ENCODE measurements around the gene NAT9.
A peak's percentile ranks its signal among the peaks of the same experiment; 100 is the strongest.

Gene NAT9, protein sequence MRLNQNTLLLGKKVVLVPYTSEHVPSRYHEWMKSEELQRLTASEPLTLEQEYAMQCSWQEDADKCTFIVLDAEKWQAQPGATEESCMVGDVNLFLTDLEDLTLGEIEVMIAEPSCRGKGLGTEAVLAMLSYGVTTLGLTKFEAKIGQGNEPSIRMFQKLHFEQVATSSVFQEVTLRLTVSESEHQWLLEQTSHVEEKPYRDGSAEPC

DNA sequence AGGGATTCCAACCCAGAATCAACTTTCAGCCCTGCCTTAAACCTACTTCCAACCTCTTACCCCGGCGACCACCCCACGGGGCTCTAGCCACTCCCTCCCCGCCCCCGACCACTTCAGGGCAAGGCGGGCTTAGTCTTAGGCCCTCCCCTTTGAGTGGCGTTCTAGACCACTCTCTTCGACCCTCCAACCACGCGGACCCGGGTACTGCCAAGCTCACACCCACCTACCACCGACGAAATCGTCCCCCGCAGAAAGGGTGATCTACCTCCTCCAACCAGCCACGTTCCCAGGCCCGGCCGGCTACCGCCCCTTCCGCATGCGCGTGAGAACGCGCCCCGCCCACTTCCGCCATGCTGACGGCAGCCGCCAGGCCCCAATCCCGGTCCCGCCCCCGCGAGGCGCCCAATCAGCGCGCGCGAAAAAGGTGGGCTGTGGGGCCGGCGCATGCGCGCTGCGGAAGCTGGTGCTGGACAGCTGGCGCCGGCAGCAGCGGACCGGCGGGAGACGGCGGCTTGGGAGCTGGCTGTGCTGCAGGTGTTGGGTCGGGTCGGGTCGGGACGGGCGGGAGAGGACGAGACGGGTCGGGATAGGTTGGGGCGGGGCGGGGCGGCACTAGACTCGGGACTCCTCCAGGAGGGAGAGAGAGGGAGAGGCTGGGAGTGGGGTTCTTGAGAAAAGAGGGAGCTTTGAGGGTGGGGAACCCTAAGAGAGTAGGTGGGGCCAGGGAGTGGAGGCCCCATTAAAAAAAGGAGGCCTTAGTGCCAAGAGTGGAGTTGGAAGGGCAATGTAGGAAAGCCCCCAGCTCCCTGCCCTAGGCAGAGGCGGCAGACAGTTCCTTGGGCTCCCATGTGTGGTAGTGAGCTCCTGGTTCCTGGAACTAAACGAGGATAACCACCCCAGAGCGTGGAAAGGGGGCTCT lies at the start of gene NAT9:
NAT9 (minus strand) TSS at position 302 of the 919 bp plus-strand sequence. CDS start 647 bp downstream, outside the sequence.
- DNase-seq, result peak; percentile 98

DNA sequence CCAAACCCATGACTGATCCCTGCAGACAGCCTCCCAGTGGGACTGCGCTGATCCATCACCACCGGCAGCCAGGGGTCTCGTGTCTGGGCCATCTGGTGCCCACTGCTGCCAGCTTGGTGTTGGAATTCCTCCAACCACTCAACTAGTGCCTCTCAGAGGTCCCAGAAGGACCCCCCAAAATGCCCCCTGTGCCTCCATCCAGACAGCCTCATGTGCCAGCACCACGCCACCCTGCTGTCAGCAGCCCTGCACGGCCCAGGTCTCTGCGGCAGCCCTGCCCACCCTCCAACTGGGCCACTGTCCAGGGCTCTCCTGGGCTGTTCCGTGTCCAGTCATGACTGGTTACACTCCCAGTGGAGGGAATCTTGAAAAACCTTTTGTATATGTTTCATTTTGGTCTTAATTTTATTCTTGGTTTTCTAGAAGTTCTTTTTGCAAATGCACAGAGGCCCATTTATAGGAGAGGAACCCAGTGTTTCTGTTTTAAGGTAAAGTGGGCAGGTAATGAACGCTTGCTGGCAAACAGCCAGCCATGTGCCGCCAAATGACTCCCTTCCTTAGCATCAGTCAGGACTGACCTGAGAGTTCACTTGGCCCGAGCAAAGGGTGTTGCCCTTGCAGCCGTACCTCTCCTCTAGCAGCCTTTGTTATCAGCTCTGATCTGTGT lies 48.9 kb upstream of the NAT9 start:
- DNase-seq, result no peak

DNA sequence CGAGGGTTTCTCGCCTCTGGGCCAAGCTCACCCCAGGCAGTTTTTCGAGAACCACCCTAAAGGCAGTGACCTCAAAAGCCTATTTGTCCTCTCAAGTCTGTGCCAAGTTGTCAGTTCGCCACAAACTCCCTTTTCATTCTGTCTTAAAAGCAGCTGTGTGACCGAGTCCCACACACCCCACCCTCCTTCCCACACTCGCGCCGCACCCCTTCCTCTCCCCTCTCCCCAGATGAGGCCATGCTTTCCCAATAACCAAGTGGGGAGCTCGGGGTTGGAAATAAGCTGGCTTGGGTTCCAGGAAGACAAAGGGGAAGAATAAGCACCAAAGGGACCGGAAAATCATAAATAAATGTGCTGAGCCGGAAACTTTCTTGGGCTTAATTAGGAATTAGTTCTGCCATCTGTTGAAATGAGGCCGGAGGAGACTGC lies 46.8 kb upstream of the NAT9 start:
- DNase-seq, result no peak

DNA sequence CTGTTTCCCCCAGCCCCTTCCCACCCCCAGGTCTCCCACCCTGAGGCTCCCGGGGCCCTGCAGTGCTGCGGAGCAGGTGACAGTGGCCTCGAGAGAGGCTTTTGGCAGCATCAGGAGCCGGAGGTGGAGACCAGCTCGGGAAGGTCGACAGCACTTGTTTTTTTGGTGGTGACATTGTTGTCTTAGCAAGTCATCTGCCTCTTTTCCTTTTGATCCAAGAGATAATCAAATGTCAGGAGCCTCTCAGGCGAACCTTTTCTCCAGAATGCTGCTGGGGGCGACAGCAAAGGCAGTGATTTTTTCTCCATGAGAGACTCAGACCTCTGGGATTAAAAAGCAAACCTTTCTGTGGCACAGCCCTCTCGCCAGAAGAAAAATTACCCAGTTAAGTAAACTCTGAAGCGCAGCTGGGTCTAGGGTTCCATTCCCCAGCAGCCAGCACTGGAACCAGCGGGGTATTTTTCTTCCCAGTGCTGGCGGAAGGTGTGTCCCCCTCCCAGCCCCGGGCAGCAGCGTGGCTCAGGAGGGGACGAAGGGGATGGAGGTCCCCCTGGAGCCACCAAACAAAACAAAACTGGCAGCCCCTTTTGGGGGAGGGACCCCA lies 46.3 kb upstream of the NAT9 start:
- DNase-seq, result no peak

DNA sequence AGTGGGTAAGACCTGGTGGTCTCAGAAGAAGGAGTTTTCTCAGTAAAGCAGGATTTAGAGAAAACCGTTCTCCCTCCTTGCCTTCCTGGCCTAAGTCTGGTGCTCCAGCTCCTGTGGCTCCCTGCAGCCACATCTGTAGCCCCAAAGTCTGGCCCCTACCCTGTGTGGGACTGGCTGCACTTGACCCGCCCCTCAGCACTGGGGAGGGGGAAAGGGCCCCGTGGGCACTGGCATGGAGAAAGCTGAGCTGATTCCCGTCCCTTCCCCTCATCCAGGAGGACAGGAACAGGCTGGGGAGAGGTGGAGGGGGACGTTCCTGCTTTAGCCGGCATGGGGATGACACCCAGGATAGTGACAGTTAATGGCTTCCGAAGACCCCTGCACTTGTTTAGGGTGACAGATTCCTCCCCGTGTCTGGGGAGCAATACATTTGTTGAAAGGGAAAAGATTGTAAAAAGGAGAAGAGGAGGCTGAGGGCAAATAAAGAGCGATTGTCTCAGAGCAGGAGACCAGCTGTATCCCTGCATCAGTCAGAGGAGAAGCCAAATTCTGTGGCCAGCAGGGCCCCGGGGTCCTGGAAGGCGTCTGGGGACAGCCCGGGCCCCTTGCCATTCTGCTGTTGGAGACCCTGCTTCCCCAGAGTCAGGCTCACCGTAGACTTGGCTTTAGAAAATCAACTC lies 45.6 kb upstream of the NAT9 start:
- no peak for DNase-seq

DNA sequence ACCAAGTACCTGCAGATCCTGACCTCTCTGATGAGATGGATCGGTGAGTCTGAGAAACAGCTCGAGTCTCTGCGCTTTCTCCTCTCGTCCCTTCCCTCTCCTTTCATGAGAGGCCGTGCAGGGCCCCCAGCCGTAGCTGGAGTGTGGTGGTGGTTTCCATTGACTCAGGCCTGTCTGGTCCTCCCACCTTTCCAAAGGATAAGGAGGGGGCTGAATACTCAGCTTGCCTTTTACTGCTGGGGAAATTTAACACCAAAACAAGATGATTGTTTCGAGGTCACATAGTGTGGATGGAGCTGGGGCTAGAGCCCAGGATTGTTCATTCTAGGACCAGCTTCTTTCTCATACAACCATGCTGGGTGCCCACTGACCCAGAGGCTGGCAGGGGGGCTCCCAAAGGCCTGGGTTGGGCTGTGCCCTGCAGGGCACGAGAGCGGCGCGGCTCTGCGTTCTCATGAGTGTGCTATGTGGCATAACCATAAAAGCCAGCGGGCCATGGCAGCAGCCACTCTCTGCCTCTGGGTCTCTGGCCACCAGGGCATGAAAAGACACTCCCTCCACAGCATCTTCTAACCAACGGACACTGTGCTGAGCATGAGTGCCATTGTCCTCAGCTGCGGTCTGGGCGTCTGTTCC lies 43.8 kb upstream of the NAT9 start:
- DNase-seq, result no peak

DNA sequence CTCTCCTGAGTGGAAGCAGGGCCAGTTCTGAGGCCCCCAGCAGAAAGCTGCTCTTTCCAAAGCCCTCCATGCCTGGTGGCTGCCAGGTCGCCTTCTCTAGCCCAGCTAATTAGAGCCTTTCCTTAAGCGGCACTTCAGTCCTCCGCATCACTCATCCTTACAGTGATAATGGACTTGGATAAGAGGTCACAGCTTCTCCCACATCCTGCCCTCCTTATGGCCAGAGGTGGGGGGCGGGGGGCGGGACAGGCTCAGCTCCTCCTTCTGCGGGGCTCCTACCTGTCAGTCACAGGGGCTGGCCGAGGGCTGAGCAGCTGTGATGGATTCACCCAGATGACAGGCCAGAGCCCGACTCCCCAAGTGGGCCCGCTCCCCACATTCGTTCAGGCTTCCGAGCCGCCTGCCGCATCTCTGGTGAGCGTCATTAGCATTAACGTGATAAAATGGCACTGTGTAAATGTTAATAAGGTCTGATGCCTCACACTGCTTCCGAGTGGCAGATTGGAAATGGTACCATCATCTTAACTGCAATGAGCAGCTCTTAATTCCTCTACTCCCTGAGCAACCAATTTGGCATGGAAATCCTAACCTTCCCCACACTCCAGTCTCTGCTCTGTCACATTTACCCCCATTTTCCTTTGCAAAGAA lies 42.3 kb upstream of the NAT9 start:
- no peak for DNase-seq

DNA sequence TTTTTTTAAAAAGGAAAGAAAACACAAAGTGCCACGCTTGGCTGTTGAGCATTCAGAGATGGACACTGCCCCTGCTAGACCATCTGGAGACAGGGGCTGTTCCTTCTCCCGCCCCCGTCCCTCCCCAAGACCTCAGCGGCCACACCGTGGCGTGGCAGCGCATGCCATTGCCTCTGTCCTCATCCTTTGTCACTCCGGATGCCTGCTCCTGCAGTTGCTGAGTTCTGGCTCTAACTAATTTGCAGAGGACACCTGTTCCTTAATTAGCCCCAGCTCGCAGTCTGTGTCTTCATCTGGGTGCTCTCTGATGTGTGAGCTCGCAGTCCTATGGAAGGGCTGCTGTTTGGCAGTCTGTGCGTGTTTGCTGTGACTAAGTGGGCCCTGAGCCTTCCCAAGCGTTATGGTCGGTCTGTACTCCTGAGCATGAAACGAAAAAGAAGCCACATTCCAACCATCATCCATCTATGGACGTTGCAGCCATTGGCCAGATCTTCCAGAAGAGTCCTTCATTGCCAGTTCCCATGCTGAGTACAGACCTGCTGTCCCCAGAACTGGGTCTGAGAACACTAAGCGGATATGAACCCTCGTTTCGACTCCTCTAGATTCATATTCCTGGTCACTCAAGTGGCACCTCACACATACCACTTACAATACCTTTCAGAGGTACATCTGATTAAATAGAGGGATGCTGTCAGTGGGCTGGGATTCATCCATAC lies 40.9 kb upstream of the NAT9 start:
- DNase-seq, result no peak

DNA sequence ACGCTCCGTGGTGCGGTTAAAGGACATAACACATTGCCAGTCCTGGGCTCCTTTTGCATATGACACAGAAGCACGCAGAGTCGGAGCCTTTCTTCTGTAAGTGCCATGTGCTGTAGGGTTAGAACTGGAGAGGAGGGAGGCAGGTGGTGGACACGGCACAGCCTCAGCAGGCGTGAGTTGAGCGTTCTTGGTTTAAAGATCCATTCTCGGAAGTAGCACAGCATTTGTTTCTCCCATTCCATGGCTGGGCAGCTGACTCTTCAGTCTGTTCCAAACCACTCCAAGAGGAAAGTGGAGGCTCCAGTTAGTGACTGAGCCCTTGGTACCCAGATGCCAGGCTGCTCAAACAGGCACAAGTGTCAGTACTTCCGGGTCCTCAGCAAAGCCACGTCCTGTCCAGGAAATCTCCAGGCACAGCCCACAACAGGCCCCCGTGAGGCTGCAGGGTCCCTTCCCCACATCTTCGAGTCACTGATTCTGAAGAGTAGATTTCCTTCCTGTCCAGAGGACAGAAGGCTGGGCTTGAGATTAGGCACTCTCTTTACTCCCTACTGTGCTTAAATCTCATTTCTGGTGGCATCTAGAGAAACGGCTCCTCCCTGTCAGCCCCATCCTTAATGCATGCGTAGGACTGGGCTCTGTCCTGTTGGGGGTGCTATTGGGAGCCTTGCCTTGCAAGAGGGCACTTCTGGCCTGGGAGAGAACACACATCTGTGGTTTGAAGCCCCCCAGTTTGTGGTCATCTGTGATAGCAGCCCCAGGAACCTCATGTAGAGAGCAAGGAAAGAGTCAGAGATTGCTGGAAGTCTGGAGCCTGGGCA lies 39.6 kb upstream of the NAT9 start:
- no peak for DNase-seq

DNA sequence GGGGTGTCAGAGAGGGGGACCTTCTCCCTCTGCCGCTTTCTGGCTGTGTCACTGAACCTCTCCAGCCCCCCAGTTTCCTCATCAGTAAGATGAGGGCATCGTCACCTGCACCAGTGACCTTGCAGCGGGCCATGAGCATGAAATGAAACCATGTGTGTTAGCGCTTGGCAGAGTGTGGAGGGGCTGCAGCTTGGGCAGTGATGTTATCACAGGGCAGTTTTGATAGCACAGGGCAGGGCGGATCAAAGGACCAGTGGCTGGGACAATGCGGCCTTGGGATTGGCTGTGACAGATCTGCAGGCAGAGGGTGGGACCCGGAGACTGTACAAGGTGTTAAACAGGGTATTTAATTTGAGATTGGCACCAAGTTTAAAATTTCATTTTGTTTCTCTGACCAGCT lies 38.9 kb upstream of the NAT9 start:
- no peak for DNase-seq

DNA sequence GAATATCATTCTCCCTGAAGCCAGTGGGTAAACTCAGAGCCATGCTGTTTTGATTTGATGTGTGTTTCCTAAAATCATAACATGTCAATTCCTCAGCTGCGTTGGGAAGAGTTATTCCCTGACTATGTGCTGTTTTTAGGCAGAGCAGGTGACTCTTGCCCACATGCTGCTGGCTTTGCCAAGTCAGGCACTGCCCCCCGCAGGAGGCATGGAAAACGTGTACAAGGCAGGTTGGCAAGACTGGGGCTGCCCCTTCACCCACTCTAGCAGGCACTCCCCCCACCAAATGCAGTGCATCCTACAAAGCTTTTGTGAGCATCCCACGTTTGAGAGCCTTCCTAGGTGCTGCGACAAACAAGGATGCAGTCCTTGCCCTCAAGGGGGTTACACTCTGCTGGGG lies 38.3 kb upstream of the NAT9 start:
- DNase-seq, result no peak

DNA sequence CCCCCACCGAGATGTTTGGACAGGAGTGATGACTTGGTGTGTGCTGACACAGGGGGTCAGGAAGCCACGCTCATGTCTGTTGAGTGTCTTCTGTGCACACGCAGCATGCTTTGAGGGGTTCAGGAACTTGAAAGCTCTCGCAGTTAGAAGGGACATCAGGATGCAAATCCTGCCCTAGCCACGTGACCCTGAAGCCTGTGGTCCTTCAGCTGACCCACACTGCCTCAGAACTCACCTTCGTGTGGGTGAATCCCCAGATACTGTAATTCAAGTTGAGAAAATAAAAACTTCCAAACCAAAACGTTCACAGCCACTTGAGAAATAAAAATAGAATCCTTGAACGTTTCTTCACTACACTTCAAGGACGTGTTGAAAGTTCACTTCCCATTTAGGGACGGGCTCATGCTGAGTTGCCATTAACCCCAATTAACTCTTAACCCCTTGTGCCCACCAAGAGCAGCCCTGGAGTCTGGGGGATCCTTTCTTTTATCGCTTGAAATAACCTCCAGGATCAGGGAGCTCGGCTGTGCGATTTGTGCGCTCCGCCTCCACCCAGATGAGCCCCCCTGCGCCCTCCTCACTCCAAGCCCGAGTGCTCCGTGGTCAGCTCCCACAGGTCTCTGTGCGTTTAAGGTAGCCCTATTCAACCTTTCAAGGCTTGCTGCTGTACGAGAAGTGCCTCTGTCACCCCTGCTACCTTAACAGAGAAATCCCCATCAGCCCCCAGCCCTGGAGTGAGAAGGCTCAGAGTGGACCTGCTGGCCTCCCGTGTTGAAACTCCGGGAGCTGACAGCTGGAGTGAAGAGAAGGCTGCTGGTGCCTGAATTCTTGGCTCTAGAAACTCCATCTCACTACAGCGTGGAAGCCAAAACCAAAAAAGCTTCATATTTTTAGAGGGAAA lies 36.2 kb upstream of the NAT9 start:
- DNase-seq, result no peak

DNA sequence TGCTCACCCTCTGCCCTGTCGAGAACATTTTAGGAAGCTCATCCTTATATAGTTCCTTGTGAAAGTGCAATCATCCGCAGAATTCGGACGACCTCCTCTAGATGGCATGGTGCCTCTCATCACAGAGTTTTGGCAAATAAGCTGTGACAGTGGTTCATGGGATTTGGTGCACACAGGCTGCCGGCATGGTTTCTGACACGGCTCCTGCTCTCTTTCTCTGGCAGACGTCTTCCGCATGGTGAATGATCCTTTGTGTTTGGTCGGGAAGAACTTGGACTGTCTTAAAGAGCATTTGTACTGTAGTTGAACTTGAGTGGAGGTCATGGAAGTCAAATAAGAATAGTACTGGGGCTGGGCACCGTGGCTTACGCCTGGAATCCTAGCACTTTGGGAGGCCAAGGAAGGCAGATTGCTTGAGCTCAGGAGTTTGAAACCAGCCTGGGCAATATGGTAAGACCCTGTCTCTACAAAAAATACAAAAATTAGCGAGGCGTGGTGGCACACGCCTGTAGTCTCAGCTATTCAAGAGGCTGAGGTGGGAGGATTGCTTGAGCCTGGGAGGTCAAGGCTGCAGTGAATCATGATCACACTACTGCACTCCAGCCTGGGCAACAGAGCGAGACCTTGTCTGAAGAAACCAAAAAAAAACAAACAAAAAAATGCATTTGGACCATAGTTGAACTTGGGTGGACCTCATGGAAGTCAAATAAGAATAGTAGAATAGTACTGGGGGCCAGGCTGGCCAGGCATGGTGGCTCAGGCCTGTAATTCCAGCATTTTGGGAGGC lies 34.7 kb upstream of the NAT9 start:
- DNase-seq, result no peak

DNA sequence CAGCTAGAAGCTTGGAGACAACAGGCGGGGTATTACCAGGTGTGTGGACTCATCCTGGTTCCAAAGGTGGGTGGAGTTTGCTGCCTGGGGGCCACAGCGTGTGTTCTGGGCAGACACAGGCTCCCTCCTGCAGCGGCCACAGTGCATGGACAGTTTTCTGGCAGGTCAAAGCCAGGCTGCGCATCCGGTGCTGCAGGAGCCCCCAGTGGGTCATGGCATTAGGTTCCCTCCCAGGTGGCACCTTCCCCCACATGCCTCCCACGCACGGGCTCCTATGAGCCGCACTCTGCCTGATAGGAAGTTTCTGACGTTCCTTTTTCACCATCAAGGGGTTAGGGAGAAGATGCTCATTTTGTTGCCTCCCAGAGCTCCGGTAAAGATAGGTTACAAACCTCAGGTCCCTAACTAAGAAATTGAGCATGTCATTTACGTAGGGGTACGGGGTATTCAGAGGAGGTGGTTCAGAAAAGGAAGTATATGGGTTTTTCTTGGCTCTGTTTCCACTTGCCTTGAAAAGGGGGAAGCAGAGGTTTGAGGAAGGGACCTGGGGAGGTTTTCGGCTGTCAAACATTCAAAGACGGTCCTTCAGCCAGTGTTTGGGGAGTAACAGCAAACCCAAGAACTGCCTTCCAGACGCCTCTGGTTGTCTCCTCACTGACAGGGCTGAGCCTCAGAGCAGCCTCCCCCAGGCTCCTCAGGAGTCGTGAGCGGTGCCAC lies 32.7 kb upstream of the NAT9 start:
- DNase-seq, result no peak

DNA sequence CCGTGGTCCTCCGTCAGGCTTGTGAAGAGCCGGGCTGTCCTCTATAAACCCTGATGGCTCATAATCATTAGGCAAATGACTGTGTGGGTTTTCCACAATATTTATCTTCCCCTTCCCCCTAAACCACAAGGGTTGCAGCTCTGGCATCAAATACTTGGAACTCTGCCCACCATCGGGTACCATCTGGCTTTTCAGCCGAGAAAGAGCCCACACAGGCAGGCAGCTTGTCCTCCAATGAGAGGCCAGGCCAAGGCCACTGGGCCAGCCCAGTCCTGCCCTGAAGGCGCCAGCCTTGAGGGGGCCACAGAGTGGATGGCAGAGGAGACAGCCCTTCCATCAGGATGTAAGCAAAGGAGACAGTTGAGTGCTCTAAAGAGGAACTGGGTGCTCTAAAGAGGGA lies 31.8 kb upstream of the NAT9 start:
- peak; percentile 45 for DNase-seq

DNA sequence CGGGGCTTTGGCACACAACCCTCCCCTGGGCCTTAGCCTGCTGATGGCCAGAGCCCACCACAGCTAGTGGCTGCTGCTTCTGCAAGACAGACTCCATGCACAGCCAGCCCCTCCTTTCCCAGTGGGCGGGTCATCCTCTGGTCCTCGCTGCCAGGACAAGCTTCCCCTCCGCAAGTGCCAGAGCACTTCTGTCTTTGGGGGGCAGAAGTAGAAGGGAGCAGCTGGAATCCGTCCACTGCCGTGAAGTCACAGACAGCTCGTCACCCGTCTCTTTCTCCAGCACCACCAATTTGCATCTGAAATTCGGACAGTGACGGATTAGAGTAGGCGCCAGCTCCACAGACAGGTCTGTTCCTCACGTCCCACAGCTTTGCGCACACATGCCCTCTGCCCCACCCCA lies 31.3 kb upstream of the NAT9 start:
- DNase-seq, result no peak

DNA sequence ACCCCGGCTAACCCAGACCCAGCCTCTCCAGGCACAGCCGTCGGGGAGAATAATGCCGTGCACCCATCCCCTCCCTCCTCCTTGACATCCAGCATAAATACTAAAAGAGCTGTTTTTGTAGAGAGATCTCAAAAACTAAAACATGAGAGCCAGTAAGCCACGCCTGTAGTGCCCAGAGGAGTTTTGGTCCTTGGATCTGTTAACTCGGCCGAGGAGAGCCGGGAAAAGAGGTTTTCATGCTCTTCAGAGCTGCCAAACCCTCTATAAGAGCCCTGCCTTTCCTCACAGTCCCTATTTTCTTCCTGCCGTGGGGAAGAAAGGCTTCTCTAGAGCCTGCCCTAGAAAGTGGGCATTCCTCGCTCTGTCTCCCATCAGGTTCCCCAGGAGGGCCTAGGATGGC lies 30.2 kb upstream of the NAT9 start:
- no peak for DNase-seq

DNA sequence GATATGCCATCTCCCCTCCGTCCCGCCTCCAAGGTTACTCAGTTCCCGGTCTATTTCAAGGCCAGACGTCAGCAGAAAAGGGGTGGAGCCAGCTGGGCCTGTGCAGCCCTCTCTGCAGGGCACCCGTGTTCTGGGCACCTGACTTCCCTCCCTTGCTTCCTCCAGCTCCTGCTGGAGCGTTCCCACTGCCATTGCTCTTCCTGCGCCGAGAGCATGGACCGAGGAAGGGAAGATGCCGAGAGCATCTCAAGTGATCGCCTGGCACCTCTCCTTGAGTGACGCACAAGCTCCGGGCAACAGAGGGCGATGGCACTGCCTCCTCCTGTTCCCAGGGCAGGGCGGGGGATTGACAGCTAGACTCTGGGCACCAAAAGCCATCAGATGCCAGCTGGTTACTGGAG lies 29.4 kb upstream of the NAT9 start:
- DNase-seq, result no peak

All from NCI-H345 (cell line).